HepG2 (cell line): Measurements from ENCODE around the gene GRIK5. TPM values are rescaled to one million over a fixed set of nuclear protein-coding genes. Genes with fewer than 3 reads are reported as not detected.

ENCODE experiments used
- ATAC-seq: fragments of 200-7000 bp; cut with Tn5 transposase; 3 replicates; pipeline ENCODE4 v1.9.1; 2020; ENCODE audit warnings: mild to moderate bottlenecking, moderate library complexity
- BruUV-seq: library from RNA; stranded (reverse); fragments of 400-500 nt; replicated peaks from 2 replicates; lab custom pipeline; 2021; lab: Mats Ljungman, UMichigan
- CTCF ChIA-PET: fragments of 300-600 bp; formaldehyde crosslinking; extraction: SDS; loops from one replicate; lab custom pipeline; 2021; ENCODE audit warnings: low total read pairs, inconsistent platforms, low intra/inter-chr PET ratio; lab: Yijun Ruan, JAX
- POLR2A ChIA-PET: fragments of 350-600 bp; sonication (Branson Sonifier 250); formaldehyde crosslinking; loops from one replicate; lab custom pipeline; 2020; ENCODE audit warnings: antibody characterized with exemption, inconsistent platforms; lab: Yijun Ruan, JAX
- DNase-seq: peaks from one replicate; pipeline ENCODE4 v3.0.0-alpha.2; 2015; ENCODE audit warnings: low spot score
- FAIRE-seq: peaks from 3 replicates; lab custom pipeline; 2011; peaks lifted over from hg19 to GRCh38; lab: Jason Lieb, UNC
- H2AFZ ChIP-seq: one replicate; pipeline ENCODE4 v1.6.1; 2011; ENCODE audit warnings: low read length, inconsistent platforms
- H3K27ac ChIP-seq: fragments of 300-600 bp; 3 replicates; pipeline ENCODE4 v1.8.0; 2011; ENCODE audit warnings: mixed run types, mild to moderate bottlenecking, mixed read lengths, low read length, inconsistent platforms; ENCODE audit not compliant: insufficient read depth; ENCODE audit errors: extremely low read length
- H3K27me3 ChIP-seq, 2 experiments: fragments of 200-600 bp in 1 of 2; 2 replicates in 1 of 2; 3 replicates in 1 of 2; pipeline versions ENCODE4 v1.6.0 to v1.8.0; 2011; ENCODE audit warnings: low read length in 2 of 2, mild to moderate bottlenecking in 2 of 2, moderate library complexity in 2 of 2, inconsistent platforms in 1 of 2; ENCODE audit not compliant: insufficient read depth in 2 of 2, control insufficient read depth in 1 of 2
- H3K36me3 ChIP-seq, 2 experiments: fragments of 200-600 bp in 1 of 2; replicated peaks in 1 of 2; 2 replicates in 1 of 2; 3 replicates in 1 of 2; pipeline versions ENCODE4 v1.5.1 to v1.8.0; 2011; ENCODE audit warnings: low read length in 2 of 2, inconsistent platforms in 1 of 2; ENCODE audit not compliant: insufficient read depth in 2 of 2, control insufficient read depth in 1 of 2
- H3K4me1 ChIP-seq: 2 replicates; pipeline ENCODE4 v1.5.1; 2012; ENCODE audit warnings: low read length, inconsistent platforms; ENCODE audit not compliant: insufficient read depth
- H3K4me2 ChIP-seq: 2 replicates; pipeline ENCODE4 v1.6.0; 2011; ENCODE audit warnings: low read depth, low read length, inconsistent platforms
- H3K4me3 ChIP-seq, 3 experiments: fragments of 200-600 bp in 1 of 3; sonication (generic), shearing (Covaris generic) in 1 of 3; replicated peaks in 1 of 3; 2 replicates each; pipeline ENCODE4 v1.5.1; 2011 to 2016; ENCODE audit warnings: low read length in 3 of 3, inconsistent platforms in 2 of 3, low read depth in 2 of 3, mild to moderate bottlenecking in 2 of 3, control low read depth in 1 of 3, mixed read lengths in 1 of 3; ENCODE audit not compliant: insufficient read depth in 1 of 3
- H3K79me2 ChIP-seq: one replicate; pipeline ENCODE4 v1.6.1; 2011; ENCODE audit warnings: low read length, inconsistent platforms; ENCODE audit not compliant: insufficient read depth
- H3K9ac ChIP-seq: 2 replicates; pipeline ENCODE4 v1.6.0; 2011; ENCODE audit warnings: mild to moderate bottlenecking, low read depth, low read length, inconsistent platforms; ENCODE audit not compliant: insufficient read depth
- H3K9me3 ChIP-seq: 2 replicates; pipeline ENCODE4 v1.5.1; 2012; ENCODE audit warnings: mild to moderate bottlenecking, low read length
- H4K20me1 ChIP-seq: 2 replicates; pipeline ENCODE4 v1.6.0; 2011; ENCODE audit warnings: inconsistent platforms, mild to moderate bottlenecking, low read length, moderate library complexity; ENCODE audit not compliant: insufficient read depth
- KDM1A ChIP-seq: IDR thresholded peaks from 2 replicates; pipeline ENCODE4 v1.6.1; 2016; ENCODE audit warnings: missing compliant biosample characterization
- POLR2G ChIP-seq: fragments of 200-400 bp; formaldehyde crosslinking; IDR thresholded peaks from 2 replicates; pipeline ENCODE4 v1.6.1; 2018; ENCODE audit warnings: mild to moderate bottlenecking, low read depth, low read length, moderate library complexity
- ZNF512 ChIP-seq: sonication (generic); formaldehyde crosslinking; IDR thresholded peaks from 2 replicates; pipeline ENCODE4 v1.4.0; 2020; ENCODE audit warnings: mild to moderate bottlenecking, missing genetic modification reagents
- ZNF569 ChIP-seq: sonication (generic); formaldehyde crosslinking; IDR thresholded peaks from 2 replicates; pipeline ENCODE4 v1.5.0; 2020; ENCODE audit warnings: mild to moderate bottlenecking, missing genetic modification reagents, moderate library complexity, borderline replicate concordance
- WGBS: methylation state at CpG from one replicate; pipeline ENCODE4 v1.1.6; 2017; ENCODE audit warnings: low lambda C conversion rate; 5-methylcytosine and 5-hydroxymethylcytosine counted together
- in situ Hi-C: cut with HindIII; loops from 2 replicates; pipeline ENCODE4 v1.10.0; 2017; ENCODE audit warnings: low pct_unique_long_range_greater_than_20kb; ENCODE audit not compliant: extremely low pct_ligation_motif_present
- intact Hi-C: fragments of 100-400 bp; cut with micrococcal nuclease; formaldehyde crosslinking; loops from one replicate; pipeline ENCODE4 v1.10.0; 2022; ENCODE audit not compliant: unreplicated experiment
- polyA plus RNA-seq, 8 experiments: library from polyadenylated mRNA; depleted of rRNA in 3 of 8; stranded (reverse) in 7 of 8; unstranded in 1 of 8; fragments of >200 nt; fragmentation: Illumina TruSeq in 4 of 8; extraction: Trizol in 4 of 8; gene quantifications; 2 replicates each; pipeline versions ENCODE4 v1.2.1 to v1.2.3, GENCODE V29; 2011 to 2016; ENCODE audit warnings: low read depth in 4 of 8, missing spikeins in 1 of 8, mixed read lengths in 1 of 8; ENCODE audit not compliant: insufficient read depth in 1 of 8
- total RNA-seq, 5 experiments: library from RNA; depleted of rRNA; stranded (reverse); fragments of >200 nt; fragmentation: Illumina TruSeq; extraction: Trizol; gene quantifications; 2 replicates each; pipeline ENCODE4 v1.2.3, GENCODE V29; 2016; ENCODE audit warnings: low read depth in 1 of 5

Gene GRIK5
- total and polyA plus RNA-seq, 2 of the 13 experiments (the other 11 are each of a cell fraction or from before 2014, with no cell fraction given): not detected

GRCh38 chr19:41971363-41971762 is 98.6 kb downstream of the GRIK5 start:
- H3K4me3 ChIP-seq: no peak overlapping the region
- no peaks in the 10 kb centered on the region for H3K4me1 ChIP-seq
- H3K79me2 ChIP-seq: no peaks in the 10 kb centered on the region
- no peaks in the 10 kb centered on the region for H3K36me3 ChIP-seq
- H4K20me1 ChIP-seq: no peaks in the 10 kb centered on the region
- H3K27ac ChIP-seq: no peak overlapping the region
- H2AFZ ChIP-seq: no peak overlapping the region
- intact Hi-C loops: no loop called here
- DNase-seq (no peak), ATAC-seq (no peak), FAIRE-seq (no peak)
- no peak overlapping the region for H3K4me2 ChIP-seq
- no peak overlapping the region for H3K9ac ChIP-seq
- peaks cover 12 to 50% of the 10 kb centered on the region in 2 experiments; a peak in 4 of 5 replicates for H3K27me3 ChIP-seq
- CTCF ChIA-PET: no interaction called here
- POLR2A ChIA-PET: no interaction called here
- no peaks in the 10 kb centered on the region for H3K9me3 ChIP-seq
- 16% methylated on average over 11 of the region's 11 CpGs for WGBS
- BruUV-seq: no TSS peak
- in situ Hi-C loops: no loop called here
- no peak for TF ChIP-seq KDM1A (CRISPR knock-in tag)

DNA sequence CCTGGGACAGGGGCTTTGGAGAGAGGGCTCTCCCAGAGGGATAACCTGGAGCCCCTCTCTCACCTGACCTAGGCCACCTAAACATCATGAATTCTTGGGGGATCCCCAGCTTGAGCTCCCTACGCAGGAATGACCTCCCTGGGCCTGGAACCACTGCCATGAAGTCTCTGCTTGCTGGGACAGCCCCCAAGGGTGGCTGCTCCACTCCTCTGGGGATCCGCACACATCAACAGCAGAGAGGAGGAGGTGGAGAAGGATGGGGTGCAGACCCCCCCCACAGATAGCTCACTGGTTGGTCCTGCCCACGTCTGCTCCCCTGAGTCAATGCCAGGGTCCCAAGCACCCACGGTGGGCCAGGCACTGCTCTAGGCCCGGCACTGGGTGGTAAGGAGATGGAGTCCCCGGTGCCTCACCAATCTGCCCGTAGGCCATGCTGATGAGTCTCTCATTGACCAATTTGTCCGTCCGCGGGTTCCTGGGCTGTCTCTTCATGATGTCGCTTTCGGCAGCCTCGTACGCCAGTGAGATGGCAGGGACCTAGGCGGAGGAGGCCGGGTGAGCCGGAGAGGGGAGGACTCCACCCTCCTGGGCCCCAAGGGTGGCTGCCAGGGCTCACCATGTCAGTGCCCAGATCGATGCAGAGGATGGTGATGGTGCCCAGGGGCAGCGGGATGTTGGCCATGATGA is 100.1 kb downstream of the GRIK5 start:
- POLR2A ChIA-PET: no interaction called here
- CTCF ChIA-PET: no interaction called here
- no peak overlapping the region for H3K4me2 ChIP-seq

More for the DNA sequence above, 100.1 kb downstream of the GRIK5 start:
- intact Hi-C loops: no loop called here
- Histone ChIP-seq H2AFZ (no peak overlapping the region), H3K4me3 (no peak overlapping the region), H3K9ac (no peak overlapping the region), H3K4me1 (no peaks in the 10 kb centered on the region)
- TF ChIP-seq POLR2G: no peak
- TF ChIP-seq ZNF512 (CRISPR knock-in tag): no peak
- TF ChIP-seq ZNF569: no peak
- TF ChIP-seq, all 625 proteins: peak for 0
- Histone ChIP-seq H3K27me3 (peaks cover 12 to 55% of the 10 kb centered on the region in 2 experiments; a peak in 4 of 5 replicates), H3K79me2 (no peaks in the 10 kb centered on the region), H3K27ac (no peak overlapping the region), H3K36me3 (no peaks in the 10 kb centered on the region), H4K20me1 (no peaks in the 10 kb centered on the region), H3K9me3 (no peaks in the 10 kb centered on the region)
- in situ Hi-C loops: no loop called here
- WGBS: 36% methylated on average over 7 of the region's 19 CpGs
- FAIRE-seq (no peak), ATAC-seq (no peak), DNase-seq (no peak)
- no TSS peak for BruUV-seq
